ENCODE results near the gene LTC4S.
A peak's percentile ranks its signal among the peaks of the same experiment; 100 is the strongest.

LTC4S gene

DNA sequence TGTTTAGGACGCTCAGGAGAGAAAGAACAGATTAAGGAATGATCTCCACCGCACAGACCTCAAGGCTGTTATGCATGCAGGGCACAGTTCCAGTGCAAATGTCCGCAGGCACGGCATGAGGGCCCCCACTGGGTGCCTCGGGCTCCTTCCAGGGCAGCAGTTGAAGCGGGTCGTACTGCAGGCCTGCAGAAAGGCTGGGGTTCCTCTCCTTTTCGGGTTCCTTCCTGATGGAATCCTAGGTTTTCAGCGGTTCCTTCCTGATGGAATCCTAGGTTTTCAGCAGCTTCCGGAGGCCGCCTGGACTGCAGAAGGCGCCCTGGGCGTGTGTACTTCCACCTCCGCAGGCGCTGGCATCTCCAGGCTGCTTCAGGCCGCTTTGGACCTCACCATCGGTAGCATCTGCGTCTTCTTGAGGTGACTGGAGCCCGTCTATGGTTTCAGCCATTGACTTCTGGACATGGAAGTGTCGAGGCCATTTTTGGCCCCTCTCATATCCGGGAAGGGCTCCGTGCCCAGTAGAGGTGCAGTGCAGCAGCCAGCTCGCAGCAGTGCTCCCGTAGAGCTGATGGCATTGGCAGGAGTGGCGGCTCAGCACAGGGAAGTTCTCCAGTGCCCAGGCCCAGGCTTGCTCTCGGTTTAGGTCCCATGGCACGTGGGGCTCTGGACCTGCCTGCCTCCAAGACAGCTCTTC is 18.5 kb downstream of the LTC4S start:
- DNase-seq = no peak

GRCh38 chr5:179812997-179813607 is 19.3 kb downstream of the LTC4S start:
- DNase-seq = no peak

GRCh38 chr5:179814090-179814489 is 20.3 kb downstream of the LTC4S start:
- DNase-seq = no peak

DNA sequence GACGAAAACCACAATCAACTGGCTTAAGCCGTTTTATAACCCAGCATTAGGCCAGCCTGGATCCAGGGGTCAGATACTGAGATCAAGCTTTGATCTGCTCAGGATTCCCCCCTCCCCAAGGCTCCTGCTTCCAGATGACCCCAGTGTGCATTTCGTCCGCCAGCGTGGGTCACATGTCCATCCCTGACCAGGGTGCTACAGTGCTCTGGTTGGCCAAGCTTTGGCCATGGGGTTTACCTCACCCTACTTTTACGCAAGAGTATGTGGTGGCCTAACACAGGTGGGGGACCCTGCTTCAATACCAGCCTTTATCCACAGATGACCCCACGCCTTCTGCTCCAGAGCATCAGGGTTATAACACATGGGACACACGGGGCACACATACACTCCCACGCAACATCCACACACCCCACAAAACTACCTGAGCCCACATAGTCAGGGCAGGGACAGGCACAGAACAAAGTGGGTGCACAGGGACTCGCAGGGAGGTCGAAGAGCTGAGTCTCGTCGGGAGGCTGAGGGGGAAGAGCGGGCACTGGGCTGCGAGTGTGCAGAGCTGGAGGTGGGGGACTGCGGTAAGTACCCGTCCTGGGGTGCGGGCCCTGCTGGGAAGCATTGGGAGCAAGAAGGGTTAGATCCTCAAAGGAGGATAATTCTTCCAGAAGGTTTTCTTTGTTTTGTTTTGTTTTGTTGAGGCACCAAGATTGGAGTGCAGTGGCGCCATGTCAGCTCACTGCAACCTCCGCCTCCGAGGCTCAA is 21.9 kb downstream of the LTC4S start:
- DNase-seq = no peak

GRCh38 chr5:179816401-179816795 is 22.6 kb downstream of the LTC4S start:
- DNase-seq = no peak

GRCh38 chr5:179816796-179817469 is 23.1 kb downstream of the LTC4S start:
- DNase-seq = no peak

DNA sequence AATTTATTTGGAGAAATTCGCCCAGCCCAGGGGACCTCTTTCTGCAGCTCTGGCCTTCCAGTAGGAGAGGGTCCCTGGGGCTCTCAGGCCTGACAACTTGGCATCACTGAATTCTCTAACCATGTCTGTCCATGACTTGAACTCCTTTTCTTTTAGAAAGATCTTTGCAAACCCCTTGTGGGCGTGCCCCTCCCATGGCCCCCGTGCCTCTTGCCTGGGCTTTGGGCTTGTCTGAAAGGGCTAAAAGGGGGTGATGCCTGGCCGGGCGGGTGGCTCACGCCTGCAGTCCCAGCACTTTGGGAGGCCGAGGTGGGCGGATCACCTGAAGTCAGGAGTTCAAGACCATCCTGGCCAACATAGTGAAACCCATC is 23.7 kb downstream of the LTC4S start:
- no peak for DNase-seq

GRCh38 chr5:179817890-179818745 is 24.3 kb downstream of the LTC4S start:
- no peak for DNase-seq

DNA sequence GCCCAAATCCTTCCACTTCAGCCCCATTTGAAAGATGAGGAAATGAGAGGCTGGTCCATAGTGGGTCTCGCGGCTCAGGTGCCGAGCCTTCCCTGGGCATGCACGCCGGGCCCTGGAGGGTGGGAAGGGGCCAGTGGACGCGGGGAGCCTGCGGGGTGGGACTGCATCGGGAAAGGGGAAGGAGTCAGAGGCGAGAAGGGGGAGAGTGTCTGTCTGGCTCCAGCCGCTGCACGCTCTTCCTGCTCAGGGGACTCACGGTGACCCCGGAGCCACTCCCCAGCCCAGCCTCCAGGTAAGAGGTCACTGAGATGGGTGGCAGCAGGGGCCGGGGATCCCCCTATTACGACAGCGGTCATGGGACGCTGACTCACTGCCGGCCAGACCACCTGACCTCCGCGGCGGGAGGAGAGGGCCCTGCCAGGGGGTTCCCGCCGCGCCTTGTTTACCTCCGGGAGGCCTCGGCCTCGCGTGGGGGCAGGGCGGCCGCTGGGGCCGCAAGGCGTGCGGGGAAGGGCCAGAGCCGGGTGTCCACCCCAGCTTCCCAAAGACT is 25.0 kb downstream of the LTC4S start:
- peak; percentile 44 for DNase-seq

DNA sequence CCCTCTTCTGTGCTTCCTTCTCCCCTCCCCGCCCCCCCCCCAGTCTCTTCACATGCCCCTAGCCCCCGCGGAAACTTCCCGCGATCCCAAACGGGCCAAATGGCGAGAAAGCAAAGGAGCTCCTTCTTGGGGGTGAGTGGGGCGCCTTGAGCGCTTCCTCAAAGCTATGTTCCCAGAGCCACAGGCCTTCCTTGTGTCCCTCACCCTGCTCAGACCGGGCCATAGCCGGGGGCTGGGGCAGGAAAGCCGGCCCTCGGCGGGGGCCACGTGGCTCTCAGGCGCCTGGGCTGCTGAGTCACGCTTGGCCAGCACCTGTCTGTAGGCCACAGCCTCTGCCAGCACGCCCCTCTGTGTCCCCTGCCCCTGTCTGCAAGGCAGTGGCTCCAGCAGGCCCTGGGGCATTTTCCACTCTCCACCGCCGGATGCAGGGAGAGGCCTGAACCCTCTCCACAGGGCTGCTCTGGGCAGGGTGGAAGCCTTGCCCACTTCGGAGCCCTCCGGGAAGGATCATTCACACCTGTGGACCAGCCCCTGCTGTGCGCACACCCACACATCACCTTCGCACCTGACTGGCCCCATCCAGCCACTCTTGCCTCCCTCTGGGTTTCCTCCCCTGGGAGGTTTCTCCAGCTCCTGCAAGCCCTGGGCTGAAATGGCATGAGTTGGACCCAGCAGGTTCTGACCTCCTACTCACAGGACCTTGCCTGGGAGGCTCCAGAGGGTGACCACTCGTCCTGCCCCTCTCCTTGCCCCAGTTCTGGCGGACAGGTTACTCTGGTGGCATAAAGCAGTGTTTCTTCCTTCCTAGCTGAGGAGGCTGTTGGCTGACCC is 25.7 kb downstream of the LTC4S start:
- no peak for DNase-seq

DNA sequence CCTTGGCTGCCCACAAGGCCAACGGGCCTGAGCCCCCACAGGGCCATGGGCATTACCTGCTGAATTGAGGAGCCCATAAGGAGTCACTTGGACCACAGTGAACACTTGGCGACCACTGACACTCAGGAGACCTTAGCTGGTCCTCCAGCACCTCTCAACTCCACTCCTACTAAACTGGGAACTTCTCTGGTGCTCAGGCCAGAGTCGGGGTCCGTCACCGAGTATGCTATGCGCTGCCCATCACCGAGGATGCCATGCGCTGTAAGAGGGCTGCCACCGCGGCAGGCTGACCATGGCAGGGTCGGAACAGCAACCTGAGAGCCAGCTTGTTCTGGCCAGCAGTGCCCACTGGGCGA is 26.3 kb downstream of the LTC4S start:
- DNase-seq = no peak

GRCh38 chr5:179820483-179821297 is 26.9 kb downstream of the LTC4S start, which contains the start of gene SQSTM1:
TSS of gene SQSTM1 (plus strand) at chr5:179820905. CDS start at chr5:179820937, 32 bp downstream.
- peak; percentile 46 for DNase-seq

GRCh38 chr5:179821298-179822058 is 27.7 kb downstream of the LTC4S start:
- peak; percentile 83 for DNase-seq

- no peak for DNase-seq
These were observed 28.3 kb downstream of the LTC4S start for GRCh38 chr5:179822059-179822432.

DNA sequence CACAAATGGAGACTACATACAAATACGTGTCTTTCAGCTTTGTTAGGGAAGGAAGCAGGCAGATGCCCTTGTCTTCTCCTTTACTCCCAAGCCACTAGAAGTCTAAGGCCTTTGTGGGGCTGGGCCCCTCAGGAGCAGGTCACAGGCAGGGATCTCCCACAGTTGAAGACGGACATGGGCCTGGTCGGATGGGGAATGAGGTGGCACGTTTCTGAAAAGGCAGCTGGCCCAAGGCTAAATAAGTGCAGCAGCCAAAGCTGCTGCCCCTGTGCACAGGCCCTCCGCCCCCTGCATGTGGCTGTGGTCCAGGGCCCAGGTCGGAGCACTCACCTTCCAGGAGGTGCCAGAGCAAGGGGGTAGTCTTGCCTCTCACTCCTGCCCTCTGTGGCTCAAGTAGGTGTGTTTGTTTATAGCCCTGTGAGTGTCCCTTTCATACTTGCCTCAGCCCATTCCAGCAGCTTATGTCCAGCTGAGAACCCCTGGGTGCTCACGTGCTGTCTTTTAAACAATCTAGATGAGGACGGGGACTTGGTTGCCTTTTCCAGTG is 28.7 kb downstream of the LTC4S start:
- DNase-seq = no peak

DNA sequence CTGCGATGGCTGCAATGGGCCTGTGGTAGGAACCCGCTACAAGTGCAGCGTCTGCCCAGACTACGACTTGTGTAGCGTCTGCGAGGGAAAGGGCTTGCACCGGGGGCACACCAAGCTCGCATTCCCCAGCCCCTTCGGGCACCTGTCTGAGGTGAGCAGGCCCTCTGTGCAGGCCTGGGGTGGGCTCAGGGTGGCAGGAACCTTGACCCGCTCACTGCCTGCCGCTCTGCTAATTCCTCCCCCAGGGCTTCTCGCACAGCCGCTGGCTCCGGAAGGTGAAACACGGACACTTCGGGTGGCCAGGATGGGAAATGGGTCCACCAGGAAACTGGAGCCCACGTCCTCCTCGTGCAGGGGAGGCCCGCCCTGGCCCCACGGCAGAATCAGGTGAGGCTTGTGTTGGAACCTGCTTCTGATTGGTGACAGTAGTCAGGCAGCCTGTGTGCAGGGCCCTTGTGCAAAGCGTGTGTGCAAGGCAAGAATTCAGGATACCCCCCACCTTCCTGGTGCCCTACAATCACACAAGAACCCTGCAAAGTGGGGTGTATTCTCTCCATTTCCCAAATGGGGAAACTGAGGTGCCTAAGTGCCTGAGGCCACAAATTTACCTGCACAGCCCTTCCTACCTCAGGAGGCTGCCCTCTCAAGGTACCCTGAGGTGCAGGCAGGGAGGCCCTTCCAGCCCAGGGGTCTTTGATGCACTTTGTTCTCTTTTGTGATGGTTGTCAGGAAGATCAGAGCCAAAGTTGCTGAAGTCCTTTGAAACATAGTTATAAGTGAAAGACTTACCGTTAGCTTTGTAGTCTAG is 30.4 kb downstream of the LTC4S start:
- no peak for DNase-seq

DNA sequence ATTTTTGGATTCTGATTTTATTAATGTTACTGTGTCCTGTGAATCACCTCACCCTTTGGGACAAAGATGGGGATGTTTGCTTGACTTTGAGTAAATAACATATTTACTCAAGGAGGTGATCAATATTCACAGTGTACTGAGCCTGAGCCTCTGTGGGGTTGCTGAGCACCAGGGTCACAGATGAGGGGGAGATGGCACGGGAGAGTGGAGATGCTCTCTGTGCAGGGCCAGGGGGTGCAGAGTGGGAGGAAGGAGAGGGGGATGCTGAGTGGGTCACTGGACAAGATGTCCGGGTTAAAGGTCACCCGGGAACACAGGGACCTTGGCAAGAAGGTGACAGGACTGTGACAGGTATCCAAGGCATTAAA is 30.9 kb downstream of the LTC4S start:
- DNase-seq = no peak

GRCh38 chr5:179825655-179826182 is 31.9 kb downstream of the LTC4S start:
- DNase-seq = no peak
